Stimulated activated CD8-positive, alpha-beta memory T cell treated with anti-CD3 and anti-CD28 coated beads, Interleukin-12 subunit alpha, Interleukin-12 subunit beta, amount 100 ng/mL, for 4 hours (primary cell): ENCODE measurements around the gene KCNMB4.
"Not testable (repeated sequence)": the region's sequence is repeated elsewhere in the genome, so short reads cannot be mapped to it uniquely, and the experiment has no call there.

Experiments
- DNase-seq: peaks from one replicate; pipeline ENCODE4 v3.0.0-alpha.2; 2020; ENCODE audit warnings: low read depth

Gene KCNMB4

GRCh38 chr12:70372881-70373280, 6.8 kb downstream of the KCNMB4 start:
- DNase-seq = no peak

- no peak for DNase-seq
Observed at GRCh38 chr12:70379846-70380245, 13.8 kb downstream of the KCNMB4 start.

GRCh38 chr12:70383484-70383883, 17.4 kb downstream of the KCNMB4 start:
- DNase-seq = no peak

- no peak for DNase-seq
Observed at GRCh38 chr12:70383886-70384285, 17.8 kb downstream of the KCNMB4 start.

- DNase-seq = no peak
Observed at GRCh38 chr12:70386771-70387170, 20.7 kb downstream of the KCNMB4 start.

- DNase-seq = no peak
Observed at GRCh38 chr12:70389678-70390077, 23.6 kb downstream of the KCNMB4 start.

- DNase-seq = not testable (repeated sequence)
Observed at GRCh38 chr12:70392631-70393030, 26.5 kb downstream of the KCNMB4 start.

- DNase-seq = no peak
Observed at GRCh38 chr12:70393787-70394499, 27.9 kb downstream of the KCNMB4 start.

GRCh38 chr12:70398002-70398401, 31.9 kb downstream of the KCNMB4 start:
- no peak for DNase-seq

GRCh38 chr12:70398862-70399261, 32.8 kb downstream of the KCNMB4 start:
- DNase-seq = no peak

- DNase-seq = no peak
Observed at GRCh38 chr12:70399311-70399710, 33.2 kb downstream of the KCNMB4 start.

- no peak for DNase-seq
Observed at GRCh38 chr12:70400124-70400523, 34.0 kb downstream of the KCNMB4 start.

GRCh38 chr12:70402597-70402996, 36.5 kb downstream of the KCNMB4 start:
- no peak for DNase-seq

- no peak for DNase-seq
Observed at GRCh38 chr12:70403826-70404225, 37.7 kb downstream of the KCNMB4 start.

GRCh38 chr12:70408004-70408790, 42.1 kb downstream of the KCNMB4 start:
- DNase-seq = no peak

GRCh38 chr12:70415987-70416386, 49.9 kb downstream of the KCNMB4 start:
- DNase-seq = no peak

GRCh38 chr12:70417121-70417520, 51.0 kb downstream of the KCNMB4 start:
- no peak for DNase-seq

- no peak for DNase-seq
Observed at GRCh38 chr12:70418101-70418500, 52.0 kb downstream of the KCNMB4 start.

- no peak for DNase-seq
Observed at GRCh38 chr12:70422631-70423030, 56.5 kb downstream of the KCNMB4 start.

GRCh38 chr12:70426620-70427019, 60.5 kb downstream of the KCNMB4 start:
- DNase-seq = no peak

GRCh38 chr12:70427611-70428010, 61.5 kb downstream of the KCNMB4 start:
- DNase-seq = no peak

GRCh38 chr12:70430400-70430799, 64.3 kb downstream of the KCNMB4 start:
- DNase-seq = no peak

- DNase-seq = no peak
Observed at GRCh38 chr12:70436836-70437235, 70.7 kb downstream of the KCNMB4 start.
